Transverse colon (tissue), 4 donors: ENCODE measurements around the gene KLF7. TPM values are rescaled to one million over a fixed set of nuclear protein-coding genes. Genes with fewer than 3 reads are reported as not detected.
A peak's percentile ranks its signal among the peaks of the same experiment; 100 is the strongest.

ENCODE experiments used
- DNase-seq: peaks from one replicate; pipeline ENCODE4 v3.0.0-alpha.2; 2019
- H3K27ac ChIP-seq, 4 donors: fragments of 200-600 bp; sonication (generic); 2 replicates each; pipeline ENCODE4 v1.5.1; 2016 to 2018; ENCODE audit warnings: inconsistent platforms in 4 of 4
- H3K27me3 ChIP-seq: fragments of 200-600 bp; sonication (generic); 2 replicates; pipeline ENCODE4 v1.5.1; 2017; ENCODE audit warnings: inconsistent platforms
- H3K36me3 ChIP-seq, 4 donors: fragments of 200-600 bp; sonication (generic); 2 replicates each; pipeline ENCODE4 v1.5.1; 2017 to 2019; ENCODE audit warnings: inconsistent platforms in 4 of 4
- H3K4me1 ChIP-seq, 4 donors: fragments of 200-600 bp; sonication (generic); 2 replicates each; pipeline ENCODE4 v1.5.1; 2017 to 2020; ENCODE audit warnings: inconsistent platforms in 4 of 4
- H3K4me3 ChIP-seq, 4 donors: fragments of 200-600 bp; sonication (generic); 1 replicate in 1 of 4; 2 replicates in 3 of 4; pipeline versions ENCODE4 v1.5.1 to v1.6.1; 2017 to 2019; ENCODE audit warnings: inconsistent platforms in 4 of 4
- H3K9me3 ChIP-seq, 2 donors: fragments of 200-600 bp; sonication (generic); 2 replicates each; pipeline ENCODE4 v1.5.1; 2017 to 2019; ENCODE audit warnings: inconsistent platforms in 2 of 2
- EP300 ChIP-seq: sonication (generic); formaldehyde crosslinking; IDR thresholded peaks from one replicate; pipeline ENCODE4 v1.6.1; 2017; ENCODE audit warnings: antibody characterized with exemption, low read depth
- POLR2A ChIP-seq: fragments of 450-650 bp; IDR thresholded peaks from one replicate; pipeline ENCODE4 v1.6.1; 2016; ENCODE audit warnings: antibody characterized with exemption, mild to moderate bottlenecking, moderate library complexity
- POLR2AphosphoS5 ChIP-seq, 3 donors: sonication (generic); formaldehyde crosslinking; IDR thresholded peaks; one replicate each; pipeline ENCODE4 v1.6.1; 2016; ENCODE audit warnings: antibody characterized with exemption in 3 of 3
- WGBS, 2 donors: methylation state at CpG; one replicate each; pipeline ENCODE4 v1.1.5; 2018; ENCODE audit warnings: low coverage in 1 of 2; 5-methylcytosine and 5-hydroxymethylcytosine counted together
- in situ Hi-C, 4 donors: fragments of 200-750 bp; cut with MboI; loops; one replicate each; pipeline versions ENCODE4 v1.15.0 to v1.15.1; 2017; ENCODE audit warnings: low sequenced_read_pairs in 3 of 4, low pct_ligation_motif_present in 1 of 4, low pct_unique_long_range_greater_than_20kb in 1 of 4
- intact Hi-C: fragments of 100-400 bp; cut with DNase I; formaldehyde crosslinking; loops from one replicate; pipeline ENCODE4 v1.15.1; 2023; ENCODE audit warnings: low total_unique reads
- total RNA-seq, 4 donors: library from RNA; depleted of rRNA; stranded (reverse); fragments of >200 nt; gene quantifications; one replicate each; pipeline ENCODE4 v1.1.0, GENCODE V29; 2016
- TF ChIP-seq, protein P1 (sequence below), 5 experiments: fragments of 200-600 bp in 3 of 5; fragments of 450-650 bp in 2 of 5; sonication (generic) in 3 of 5; IDR thresholded peaks; 1 replicate in 2 of 5; 2 replicates in 3 of 5; pipeline ENCODE4 v1.5.1; 2016 to 2017; ENCODE audit warnings: antibody characterized with exemption in 5 of 5, inconsistent platforms in 3 of 5, mild to moderate bottlenecking in 2 of 5, moderate library complexity in 1 of 5

KLF7 gene
- total RNA-seq, 4 donors from 2014 or later: 6.2 to 43.4 (median 6.8) TPM

DNA sequence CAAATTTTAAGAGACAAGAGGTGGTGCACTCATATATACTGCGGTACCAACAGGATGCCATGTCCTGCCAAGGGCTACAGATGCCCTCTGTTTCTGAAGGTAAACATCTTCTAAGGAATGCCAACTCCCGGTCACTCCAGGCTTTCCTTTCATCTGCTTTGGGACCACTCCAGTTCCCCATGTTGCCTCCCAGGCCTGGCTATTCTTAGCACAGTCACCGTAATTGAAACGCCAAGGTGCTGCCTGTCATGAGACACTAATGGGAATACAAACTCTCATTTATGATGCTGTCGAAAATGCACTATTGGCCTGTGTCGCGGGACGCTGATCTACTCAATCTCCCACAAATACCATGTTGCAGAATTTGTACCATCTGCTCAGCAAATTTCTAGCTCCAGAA lies 79.6 kb downstream of the KLF7 start:
- 80 to 83% methylated on average over 7 to 8 of the region's 8 CpGs for WGBS, 2 donors
- Histone ChIP-seq H3K4me1 (peaks cover 0 to 19% (median 7%) of the 10 kb centered on the region in 4 donors), H3K27me3 (no peaks in the 10 kb centered on the region), H3K36me3 (no peaks in the 10 kb centered on the region), H3K4me3 (no peak overlapping the region), H3K27ac (no peak overlapping the region), H3K9me3 (no peaks in the 10 kb centered on the region)
- in situ Hi-C loops: no loop called here
- no peak for DNase-seq
- TF ChIP-seq POLR2A (no peak), POLR2AphosphoS5 (IDR thresholded peaks at IDR 0.05) (no peak), EP300 (no peak)
- TF ChIP-seq, protein P1, sequence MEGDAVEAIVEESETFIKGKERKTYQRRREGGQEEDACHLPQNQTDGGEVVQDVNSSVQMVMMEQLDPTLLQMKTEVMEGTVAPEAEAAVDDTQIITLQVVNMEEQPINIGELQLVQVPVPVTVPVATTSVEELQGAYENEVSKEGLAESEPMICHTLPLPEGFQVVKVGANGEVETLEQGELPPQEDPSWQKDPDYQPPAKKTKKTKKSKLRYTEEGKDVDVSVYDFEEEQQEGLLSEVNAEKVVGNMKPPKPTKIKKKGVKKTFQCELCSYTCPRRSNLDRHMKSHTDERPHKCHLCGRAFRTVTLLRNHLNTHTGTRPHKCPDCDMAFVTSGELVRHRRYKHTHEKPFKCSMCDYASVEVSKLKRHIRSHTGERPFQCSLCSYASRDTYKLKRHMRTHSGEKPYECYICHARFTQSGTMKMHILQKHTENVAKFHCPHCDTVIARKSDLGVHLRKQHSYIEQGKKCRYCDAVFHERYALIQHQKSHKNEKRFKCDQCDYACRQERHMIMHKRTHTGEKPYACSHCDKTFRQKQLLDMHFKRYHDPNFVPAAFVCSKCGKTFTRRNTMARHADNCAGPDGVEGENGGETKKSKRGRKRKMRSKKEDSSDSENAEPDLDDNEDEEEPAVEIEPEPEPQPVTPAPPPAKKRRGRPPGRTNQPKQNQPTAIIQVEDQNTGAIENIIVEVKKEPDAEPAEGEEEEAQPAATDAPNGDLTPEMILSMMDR (IDR thresholded peaks at IDR 0.05): no peak
- intact Hi-C loops: no loop called here

- no peaks in the 10 kb centered on the region for H3K36me3 ChIP-seq
- TF ChIP-seq POLR2A: no peak
Observed at GRCh38 chr2:207085110-207085509, 80.6 kb downstream of the KLF7 start.

GRCh38 chr2:207083361-207084110 lies 82.2 kb downstream of the KLF7 start:
- intact Hi-C loops: no loop called here
- no peak for TF ChIP-seq POLR2AphosphoS5 (IDR thresholded peaks at IDR 0.05)
- no peak for TF ChIP-seq EP300
- TF ChIP-seq, protein P1 (IDR thresholded peaks at IDR 0.05): no peak
- no peak for TF ChIP-seq POLR2A
- no peaks in the 10 kb centered on the region for H3K36me3 ChIP-seq

More at GRCh38 chr2:207085110-207085509, 80.6 kb downstream of the KLF7 start:
- intact Hi-C loops (no loop called here), in situ Hi-C loops (no loop called here)
- WGBS, 2 donors: 63 to 91% methylated on average over 1 to 5 of the region's 5 CpGs
- Histone ChIP-seq H3K27me3 (no peaks in the 10 kb centered on the region), H3K9me3 (no peaks in the 10 kb centered on the region), H3K4me1 (peaks cover 0 to 10% (median 2%) of the 10 kb centered on the region in 4 donors), H3K27ac (no peak overlapping the region), H3K4me3 (no peak overlapping the region)
- no peak for DNase-seq

GRCh38 chr2:207082619-207083018 lies 83.1 kb downstream of the KLF7 start:
- TF ChIP-seq, protein P1 (IDR thresholded peaks at IDR 0.05): no peak
- no peak for TF ChIP-seq POLR2A
- TF ChIP-seq EP300: no peak
- no peak for TF ChIP-seq POLR2AphosphoS5 (IDR thresholded peaks at IDR 0.05)
- intact Hi-C loops: no loop called here

More at GRCh38 chr2:207083361-207084110, 82.2 kb downstream of the KLF7 start:
- H3K27me3 ChIP-seq: no peaks in the 10 kb centered on the region
- no peaks in the 10 kb centered on the region for H3K4me1 ChIP-seq
- H3K27ac ChIP-seq: peak overlapping the region in 1 of 4 donors; percentile 20
- H3K4me3 ChIP-seq: no peak overlapping the region
- in situ Hi-C loops: no loop called here
- no peak for DNase-seq
- WGBS, 2 donors: 68 to 80% methylated on average over 1 to 2 of the region's 2 CpGs
- no peaks in the 10 kb centered on the region for H3K9me3 ChIP-seq

More at GRCh38 chr2:207082619-207083018, 83.1 kb downstream of the KLF7 start:
- Histone ChIP-seq H3K27me3 (no peaks in the 10 kb centered on the region), H3K27ac (peak overlapping the region in 1 of 4 donors; percentile 3), H3K36me3 (no peaks in the 10 kb centered on the region), H3K4me1 (no peaks in the 10 kb centered on the region), H3K9me3 (no peaks in the 10 kb centered on the region), H3K4me3 (no peak overlapping the region)
- WGBS, 2 donors: 77% methylated on average over 3 to 4 of the region's 4 CpGs
- in situ Hi-C loops: no loop called here
- no peak for DNase-seq
